SU-DHL-6 (cell line): ENCODE measurements around the gene TNP2.

Experiments
- CTCF ChIP-seq: fragments of 200-600 bp; sonication (generic); IDR thresholded peaks from one replicate; pipeline ENCODE4 v1.5.1; 2017; ENCODE audit warnings: antibody characterized with exemption, mild to moderate bottlenecking, low read length, moderate library complexity; ENCODE audit not compliant: insufficient read depth, poor library complexity, severe bottlenecking
- EZH2phosphoT487 ChIP-seq: fragments of 200-600 bp; sonication (generic), shearing (Covaris generic); conservative IDR thresholded peaks from 2 replicates; pipeline ENCODE4 v1.6.1; 2018; ENCODE audit warnings: mild to moderate bottlenecking, antibody characterized with exemption, low read length, moderate library complexity, mixed read lengths

GRCh38 chr16:11250091-11250785, 18.9 kb downstream of the TNP2 start:
- no peak for TF ChIP-seq CTCF
- no peak for TF ChIP-seq EZH2phosphoT487
